ENCODE measurements around the gene BRAP.
A peak's percentile ranks its signal among the peaks of the same experiment; 100 is the strongest.
"Not testable (repeated sequence)": the region's sequence is repeated elsewhere in the genome, so short reads cannot be mapped to it uniquely, and the experiment has no call there.

BRAP gene

GRCh38 chr12:111685811-111686573 is at the start of gene BRAP, which contains the start of gene ACAD10:
Gene BRAP (minus strand): TSS chr12:111685956. CDS start chr12:111685792, 164 bp downstream.
Gene ACAD10 (plus strand): TSS chr12:111686053. CDS start chr12:111692710, 6,657 bp downstream.
- DNase-seq, result peak; percentile 96

- DNase-seq, result no peak
Observed at GRCh38 chr12:111733340-111733915, 47.7 kb upstream of the BRAP start.

GRCh38 chr12:111732786-111733185 is 47.0 kb upstream of the BRAP start:
- no peak for DNase-seq

- DNase-seq, result no peak
Observed at GRCh38 chr12:111730420-111730819, 44.7 kb upstream of the BRAP start.

GRCh38 chr12:111728795-111729194 is 43.0 kb upstream of the BRAP start:
- no peak for DNase-seq

GRCh38 chr12:111723646-111724360 is 38.0 kb upstream of the BRAP start:
- DNase-seq, result not testable (repeated sequence)

- DNase-seq, result no peak
Observed at GRCh38 chr12:111720457-111720856, 34.7 kb upstream of the BRAP start.

- not testable (repeated sequence) for DNase-seq
Observed at GRCh38 chr12:111719316-111719715, 33.6 kb upstream of the BRAP start.

GRCh38 chr12:111715279-111715678 is 29.5 kb upstream of the BRAP start:
- DNase-seq, result no peak

GRCh38 chr12:111706145-111706544 is 20.4 kb upstream of the BRAP start:
- DNase-seq, result no peak

GRCh38 chr12:111705672-111706071 is 19.9 kb upstream of the BRAP start:
- no peak for DNase-seq

GRCh38 chr12:111699962-111700361 is 14.2 kb upstream of the BRAP start:
- no peak for DNase-seq

- no peak for DNase-seq
Observed at GRCh38 chr12:111693818-111694217, 8.1 kb upstream of the BRAP start.

- peak; percentile 25 for DNase-seq
Observed at GRCh38 chr12:111692575-111693210, 6.9 kb upstream of the BRAP start.

GRCh38 chr12:111691262-111691661 is 5.5 kb upstream of the BRAP start:
- DNase-seq, result no peak

GRCh38 chr12:111687952-111688351 is 2.2 kb upstream of the BRAP start:
- DNase-seq, result no peak

GRCh38 chr12:111687255-111687654 is 1.5 kb upstream of the BRAP start:
- DNase-seq, result no peak

GRCh38 chr12:111686574-111687105 is 884 bp upstream of the BRAP start:
- DNase-seq, result peak; percentile 23

- DNase-seq, result no peak
Observed at GRCh38 chr12:111685322-111685810, 390 bp downstream of the BRAP start.

- DNase-seq, result not testable (repeated sequence)
Observed at GRCh38 chr12:111684485-111685198, 1.1 kb downstream of the BRAP start.

GRCh38 chr12:111677186-111677585 is 8.6 kb downstream of the BRAP start:
- DNase-seq, result no peak

- DNase-seq, result peak; percentile 15
Observed at GRCh38 chr12:111673503-111673902, 12.3 kb downstream of the BRAP start.
